ENCODE measurements around the gene SH3BGRL3. TPM values are rescaled to one million over a fixed set of nuclear protein-coding genes. Genes with fewer than 3 reads are reported as not detected.

SH3BGRL3 gene
- total and polyA plus RNA-seq, 2 of the 13 experiments (the other 11 are each of a cell fraction or from before 2014, with no cell fraction given), result 11.4 to 12.2 TPM

- peak; percentile 43; the same call in 1 of the 2 replicates for TF ChIP-seq ZGPAT (CRISPR knock-in tag; IDR thresholded peaks at IDR 0.05)
- no peak for TF ChIP-seq GMEB2 (CRISPR knock-in tag; IDR thresholded peaks at IDR 0.05; ENCODE audit: low read depth)
- TF ChIP-seq ZNF790 (CRISPR knock-in tag; IDR thresholded peaks at IDR 0.05; ENCODE audit: borderline replicate concordance), result no peak
- TF ChIP-seq ZBTB7A (CRISPR knock-in tag; IDR thresholded peaks at IDR 0.05), result no peak
- TF ChIP-seq ZNF205 (CRISPR knock-in tag; IDR thresholded peaks at IDR 0.05), result 0 out of 2 replicates have a peak, but pooled peaks have one; percentile 22
- no peak for TF ChIP-seq ZNF543 (CRISPR knock-in tag; IDR thresholded peaks at IDR 0.05)
- TF ChIP-seq ZNF430 (CRISPR knock-in tag; IDR thresholded peaks at IDR 0.05), result peak; percentile 57; the same call in 1 of the 2 replicates
- TF ChIP-seq ELF3 (CRISPR knock-in tag; IDR thresholded peaks at IDR 0.05), result no peak
- TF ChIP-seq ZNF281 (CRISPR knock-in tag; IDR thresholded peaks at IDR 0.05; ENCODE audit: borderline replicate concordance), result no peak
- no peak for TF ChIP-seq ZNF678 (CRISPR knock-in tag; IDR thresholded peaks at IDR 0.05)
- 0 out of 2 replicates have a peak, but pooled peaks have one; percentile 34 for TF ChIP-seq ZNF710 (CRISPR knock-in tag; IDR thresholded peaks at IDR 0.05; ENCODE audit: borderline replicate concordance)
- no peak for TF ChIP-seq E2F2 (CRISPR knock-in tag; IDR thresholded peaks at IDR 0.05; ENCODE audit: borderline replicate concordance)
- no peak for TF ChIP-seq ZNF251 (CRISPR knock-in tag; IDR thresholded peaks at IDR 0.05)
- 0 out of 2 replicates have a peak, but pooled peaks have one; percentile 33 for TF ChIP-seq NCOA1 (CRISPR knock-in tag; IDR thresholded peaks at IDR 0.05)
- TF ChIP-seq ZNF629 (CRISPR knock-in tag; conservative IDR thresholded peaks at IDR 0.05), result no peak
- TF ChIP-seq TGIF2 (CRISPR knock-in tag; IDR thresholded peaks at IDR 0.05), result peak; percentile 71; the same call in 1 of the 2 replicates
- no peak for TF ChIP-seq ZNF432 (CRISPR knock-in tag; IDR thresholded peaks at IDR 0.05; ENCODE audit: borderline replicate concordance)
- no peak for TF ChIP-seq ZNF44 (CRISPR knock-in tag; IDR thresholded peaks at IDR 0.05)
Observed at GRCh38 chr1:26306290-26307229, 26.7 kb downstream of the SH3BGRL3 start, which contains the start of gene UBXN11 (continued).
